Loucy (cell line): ENCODE data around the gene BRICD5.

Source experiments
- H2AFZ ChIP-seq: fragments of 200-600 bp; sonication (generic); 2 replicates; pipeline ENCODE4 v1.6.0; 2016; ENCODE audit warnings: antibody characterized with exemption, mild to moderate bottlenecking, low read length, moderate library complexity
- H3F3A ChIP-seq: fragments of 200-600 bp; 2 replicates; pipeline ENCODE4 v1.6.0; 2016; ENCODE audit warnings: antibody characterized with exemption, low read depth, mild to moderate bottlenecking
- H3K27me3 ChIP-seq: fragments of 200-600 bp; sonication (generic); 2 replicates; pipeline ENCODE4 v1.6.1; 2014; ENCODE audit warnings: low read length, mild to moderate bottlenecking; ENCODE audit not compliant: insufficient read depth, poor library complexity, severe bottlenecking
- H3K36me3 ChIP-seq: fragments of 200-600 bp; sonication (generic); 2 replicates; pipeline ENCODE4 v1.6.1; 2016; ENCODE audit warnings: low read length; ENCODE audit not compliant: insufficient read depth
- H3K4me1 ChIP-seq: fragments of 200-600 bp; sonication (generic); 2 replicates; pipeline ENCODE4 v1.5.1; 2014; ENCODE audit warnings: low read length, mild to moderate bottlenecking; ENCODE audit not compliant: insufficient read depth, poor library complexity, severe bottlenecking
- H3K4me2 ChIP-seq: fragments of 200-600 bp; sonication (generic); 2 replicates; pipeline ENCODE4 v1.6.0; 2014; ENCODE audit warnings: antibody characterized with exemption, low read length, low read depth, mild to moderate bottlenecking; ENCODE audit not compliant: poor library complexity, severe bottlenecking
- H3K4me3 ChIP-seq: fragments of 200-600 bp; sonication (generic); 2 replicates; pipeline ENCODE4 v1.5.1; 2014; ENCODE audit warnings: low read length, mild to moderate bottlenecking, mixed read lengths; ENCODE audit not compliant: poor library complexity, severe bottlenecking
- H3K79me2 ChIP-seq: fragments of 200-600 bp; sonication (generic); 2 replicates; pipeline ENCODE4 v1.6.1; 2014; ENCODE audit warnings: low read length; ENCODE audit not compliant: insufficient read depth
- H3K9ac ChIP-seq: fragments of 200-600 bp; sonication (generic); 2 replicates; pipeline ENCODE4 v1.6.0; 2014; ENCODE audit warnings: mild to moderate bottlenecking, low read depth, low read length, moderate library complexity; ENCODE audit not compliant: poor library complexity, severe bottlenecking
- H3K9me2 ChIP-seq: fragments of 200-600 bp; sonication (generic); replicated peaks from 2 replicates; pipeline ENCODE4 v1.6.1; 2016; ENCODE audit warnings: low read depth, low read length, mixed read lengths
- H3K9me3 ChIP-seq: fragments of 200-600 bp; sonication (generic); 2 replicates; pipeline ENCODE4 v1.6.1; 2014; ENCODE audit warnings: mild to moderate bottlenecking, antibody characterized with exemption, low read length, low read depth; ENCODE audit not compliant: insufficient read depth
- H4K20me1 ChIP-seq: fragments of 200-600 bp; sonication (generic); 2 replicates; pipeline ENCODE4 v1.6.0; 2014; ENCODE audit warnings: antibody characterized with exemption, low read length, mild to moderate bottlenecking; ENCODE audit not compliant: insufficient read depth, poor library complexity, severe bottlenecking
- EZH2phosphoT487 ChIP-seq: fragments of 200-600 bp; IDR thresholded peaks from 2 replicates; pipeline ENCODE4 v1.6.1; 2018; ENCODE audit warnings: antibody characterized with exemption, mild to moderate bottlenecking, moderate library complexity, borderline replicate concordance
- TF ChIP-seq, protein P1 (sequence below): fragments of 200-600 bp; sonication (generic); conservative IDR thresholded peaks from 2 replicates; pipeline ENCODE4 v1.5.1; 2014; ENCODE audit warnings: mild to moderate bottlenecking, antibody characterized with exemption, low read length

The BRICD5 gene

GRCh38 chr16:2230376-2230775, 19.7 kb upstream of the BRICD5 start:
- no peaks in the 10 kb centered on the region for H4K20me1 ChIP-seq
- no peaks in the 10 kb centered on the region for H3K9me3 ChIP-seq
- no peak overlapping the region for H2AFZ ChIP-seq
- no peaks in the 10 kb centered on the region for H3K9me2 ChIP-seq
- H3K79me2 ChIP-seq: peaks cover 21% of the 10 kb centered on the region; the same call in 1 of the 2 replicates
- no peak overlapping the region for H3K9ac ChIP-seq
- no peak overlapping the region for H3K4me3 ChIP-seq
- no peak for TF ChIP-seq EZH2phosphoT487
- TF ChIP-seq, protein P1, sequence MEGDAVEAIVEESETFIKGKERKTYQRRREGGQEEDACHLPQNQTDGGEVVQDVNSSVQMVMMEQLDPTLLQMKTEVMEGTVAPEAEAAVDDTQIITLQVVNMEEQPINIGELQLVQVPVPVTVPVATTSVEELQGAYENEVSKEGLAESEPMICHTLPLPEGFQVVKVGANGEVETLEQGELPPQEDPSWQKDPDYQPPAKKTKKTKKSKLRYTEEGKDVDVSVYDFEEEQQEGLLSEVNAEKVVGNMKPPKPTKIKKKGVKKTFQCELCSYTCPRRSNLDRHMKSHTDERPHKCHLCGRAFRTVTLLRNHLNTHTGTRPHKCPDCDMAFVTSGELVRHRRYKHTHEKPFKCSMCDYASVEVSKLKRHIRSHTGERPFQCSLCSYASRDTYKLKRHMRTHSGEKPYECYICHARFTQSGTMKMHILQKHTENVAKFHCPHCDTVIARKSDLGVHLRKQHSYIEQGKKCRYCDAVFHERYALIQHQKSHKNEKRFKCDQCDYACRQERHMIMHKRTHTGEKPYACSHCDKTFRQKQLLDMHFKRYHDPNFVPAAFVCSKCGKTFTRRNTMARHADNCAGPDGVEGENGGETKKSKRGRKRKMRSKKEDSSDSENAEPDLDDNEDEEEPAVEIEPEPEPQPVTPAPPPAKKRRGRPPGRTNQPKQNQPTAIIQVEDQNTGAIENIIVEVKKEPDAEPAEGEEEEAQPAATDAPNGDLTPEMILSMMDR: no peak
- no peaks in the 10 kb centered on the region for H3F3A ChIP-seq
- H3K27me3 ChIP-seq: no peaks in the 10 kb centered on the region
- H3K4me1 ChIP-seq: no peaks in the 10 kb centered on the region
- H3K4me2 ChIP-seq: no peak overlapping the region
- H3K36me3 ChIP-seq: no peaks in the 10 kb centered on the region; the same call in 1 of the 2 replicates

GRCh38 chr16:2229632-2230250, 19.1 kb upstream of the BRICD5 start:
- no peaks in the 10 kb centered on the region for H4K20me1 ChIP-seq
- H3K27me3 ChIP-seq: no peaks in the 10 kb centered on the region
- no peaks in the 10 kb centered on the region for H3K9me2 ChIP-seq
- H3K9me3 ChIP-seq: no peaks in the 10 kb centered on the region
- no peak overlapping the region for H3K9ac ChIP-seq
- no peak overlapping the region for H2AFZ ChIP-seq
- TF ChIP-seq, protein P1: no peak
- no peak for TF ChIP-seq EZH2phosphoT487
- no peaks in the 10 kb centered on the region for H3K4me1 ChIP-seq
- H3F3A ChIP-seq: no peaks in the 10 kb centered on the region
- H3K79me2 ChIP-seq: peaks cover 27% of the 10 kb centered on the region; the same call in 1 of the 2 replicates
- no peak overlapping the region for H3K4me3 ChIP-seq
- no peak overlapping the region for H3K4me2 ChIP-seq
- no peaks in the 10 kb centered on the region; the same call in 1 of the 2 replicates for H3K36me3 ChIP-seq

DNA sequence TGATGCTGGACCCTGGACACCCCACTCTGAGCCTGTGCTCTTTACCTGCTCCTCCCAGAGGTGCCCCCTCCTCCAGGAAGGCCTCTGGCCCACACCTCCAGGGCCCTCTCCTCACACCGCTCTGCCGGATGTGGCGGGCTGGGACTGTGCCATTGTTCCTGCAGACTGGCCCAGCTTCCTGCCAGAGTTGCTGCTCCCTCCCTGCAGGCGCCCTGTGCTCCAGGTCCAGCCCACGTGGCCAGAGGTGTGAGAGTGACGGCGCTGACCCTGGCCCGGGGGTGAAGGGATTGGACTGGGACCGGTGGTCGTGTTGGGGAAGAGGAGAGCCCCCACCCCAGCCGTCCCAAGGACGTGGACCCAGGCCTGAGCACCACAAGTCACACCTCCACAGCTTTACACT, 18.4 kb upstream of the BRICD5 start:
- no peak overlapping the region for H3K4me2 ChIP-seq
- H3K9me2 ChIP-seq: no peaks in the 10 kb centered on the region
- peaks cover 34% of the 10 kb centered on the region for H3K79me2 ChIP-seq
- no peak overlapping the region for H2AFZ ChIP-seq
- no peaks in the 10 kb centered on the region for H3K27me3 ChIP-seq
- H3K9me3 ChIP-seq: no peaks in the 10 kb centered on the region
- no peaks in the 10 kb centered on the region; the same call in 1 of the 2 replicates for H3K36me3 ChIP-seq
- no peak overlapping the region for H3K9ac ChIP-seq
- no peaks in the 10 kb centered on the region for H3F3A ChIP-seq
- no peak for TF ChIP-seq EZH2phosphoT487
- TF ChIP-seq, protein P1: no peak
- H4K20me1 ChIP-seq: peaks cover 2% of the 10 kb centered on the region
- no peak overlapping the region for H3K4me3 ChIP-seq
- H3K4me1 ChIP-seq: no peaks in the 10 kb centered on the region
